ENCODE measurements around the gene ATP6V1C2.

- TF ChIP-seq CTCF (conservative IDR thresholded peaks at IDR 0.05), result no peak
- TF ChIP-seq EZH2 (IDR thresholded peaks at IDR 0.05; ENCODE audit: low read depth), result no peak
Observed at GRCh38 chr2:10833021-10833420, 111.6 kb downstream of the ATP6V1C2 start.

Data from PC-9 (cell line).